Activated gamma-delta T cell treated with Interleukin-2 at 50 U/mL for 16 hours (primary cell): ENCODE results near the gene ARL4A.
"Not testable (repeated sequence)": the region's sequence is repeated elsewhere in the genome, so short reads cannot be mapped to it uniquely, and the experiment has no call there.

Experiments used
- DNase-seq: peaks from one replicate; pipeline ENCODE4 v3.0.0-alpha.2; 2020

The ARL4A gene, protein sequence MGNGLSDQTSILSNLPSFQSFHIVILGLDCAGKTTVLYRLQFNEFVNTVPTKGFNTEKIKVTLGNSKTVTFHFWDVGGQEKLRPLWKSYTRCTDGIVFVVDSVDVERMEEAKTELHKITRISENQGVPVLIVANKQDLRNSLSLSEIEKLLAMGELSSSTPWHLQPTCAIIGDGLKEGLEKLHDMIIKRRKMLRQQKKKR

DNA sequence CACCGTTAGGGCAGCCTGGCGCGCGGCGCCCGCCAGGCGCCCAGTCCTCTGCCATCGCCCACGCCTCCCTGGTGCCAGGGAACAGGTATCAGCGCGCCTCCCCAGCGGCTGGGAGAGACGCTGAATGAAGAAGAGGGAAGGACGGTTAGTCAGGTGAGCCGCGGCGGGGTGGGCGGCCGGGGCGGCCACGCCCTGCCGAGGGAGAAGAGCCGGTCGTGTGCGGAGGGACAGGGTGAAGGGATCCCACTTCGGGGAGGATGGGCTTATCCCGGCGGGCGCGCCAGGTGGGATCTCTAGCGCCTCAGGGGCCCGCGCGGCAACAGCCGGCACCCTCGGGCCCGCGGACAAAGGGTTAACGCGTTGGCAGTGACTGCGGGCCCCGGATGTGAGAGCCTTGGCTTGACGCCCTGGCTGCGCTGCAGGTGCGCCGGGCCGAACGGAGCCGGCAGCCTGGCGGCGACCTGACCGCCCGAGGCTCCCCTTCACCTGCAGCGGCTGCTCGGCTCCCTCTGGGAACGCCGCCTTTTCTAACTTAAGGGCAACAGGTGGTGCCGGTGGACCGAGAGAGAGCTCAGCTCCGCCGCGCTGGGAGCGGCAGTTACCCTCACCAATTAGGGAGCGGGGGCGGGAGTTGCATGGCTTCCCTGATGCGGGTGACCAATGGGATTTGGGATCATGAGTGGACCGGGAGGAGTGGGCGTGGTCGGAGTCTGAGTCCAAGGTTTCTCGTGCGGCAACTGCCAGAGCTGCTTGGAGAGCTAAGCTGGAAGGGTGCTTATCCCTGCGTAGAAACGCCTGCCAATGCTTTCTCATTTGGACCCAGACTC is at the start of gene ARL4A:
Gene ARL4A (plus strand): TSS at position 743 of the 827 bp plus-strand sequence. CDS start 622 bp downstream, outside the sequence.
- DNase-seq: peak; percentile 87

- DNase-seq: no peak
Observed at GRCh38 chr7:12637819-12638592, 49.4 kb upstream of the ARL4A start.

DNA sequence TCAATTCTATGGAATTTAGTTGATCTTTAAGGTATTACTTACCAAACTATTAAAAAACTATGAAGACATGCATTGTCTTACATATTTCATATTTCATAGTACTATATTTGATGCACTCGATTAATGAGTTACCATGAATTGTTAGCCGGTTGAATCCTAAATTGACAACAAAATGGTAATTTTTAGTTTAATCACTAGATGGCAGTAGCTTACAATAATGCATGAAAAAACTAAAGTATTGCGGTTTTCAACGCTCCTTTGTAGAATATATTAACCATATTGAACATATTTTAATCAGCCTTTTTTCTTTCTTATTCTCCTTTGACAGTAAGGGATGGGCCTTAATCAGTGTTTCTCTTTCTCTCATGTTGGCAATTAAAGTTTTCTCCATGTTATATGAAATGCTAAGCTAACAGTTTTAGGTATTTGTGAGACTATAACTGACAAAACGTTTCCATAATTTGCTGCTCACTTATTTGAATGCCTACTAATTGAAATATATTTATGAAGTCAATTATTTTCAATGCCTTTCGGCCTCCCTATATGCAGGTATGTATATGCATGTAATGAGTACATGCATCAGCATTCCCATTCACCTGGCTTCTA is 48.5 kb upstream of the ARL4A start:
- DNase-seq: no peak

DNA sequence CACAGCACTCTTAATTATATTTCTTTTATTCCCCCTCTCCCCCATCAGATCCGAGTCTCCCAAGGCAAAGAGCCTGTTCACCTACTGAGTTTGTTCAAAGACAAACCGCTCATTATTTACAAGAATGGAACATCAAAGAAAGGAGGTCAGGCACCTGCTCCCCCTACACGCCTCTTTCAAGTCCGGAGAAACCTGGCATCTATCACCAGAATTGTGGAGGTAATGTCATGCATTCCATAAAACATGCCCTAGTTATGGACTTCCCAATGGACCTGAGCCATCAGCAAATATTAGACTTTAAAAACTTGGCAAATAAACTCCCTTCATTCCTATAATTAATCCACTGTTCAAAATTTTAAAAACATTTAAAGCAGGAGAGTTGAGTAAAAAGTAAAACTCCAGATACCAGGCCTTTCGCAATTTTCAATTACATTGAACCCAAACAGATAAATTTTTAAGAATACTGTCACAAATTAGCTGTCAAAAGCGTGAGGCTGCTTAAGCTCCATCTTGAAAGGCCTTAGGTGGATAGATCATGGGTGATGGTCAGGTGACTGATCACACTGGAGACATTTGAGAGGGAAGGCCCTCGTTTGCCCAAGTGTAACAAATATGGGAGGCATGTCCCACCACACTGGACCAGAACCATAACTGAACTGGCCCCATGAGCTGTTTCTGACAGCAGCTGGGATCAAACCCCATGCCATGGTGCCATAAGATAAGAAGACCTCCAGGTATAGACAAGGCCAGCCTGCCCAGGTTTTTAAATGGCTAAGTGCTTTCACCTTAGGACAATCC is 46.9 kb upstream of the ARL4A start:
- DNase-seq: no peak

- DNase-seq: no peak
Observed at GRCh38 chr7:12641196-12641595, 46.2 kb upstream of the ARL4A start.

GRCh38 chr7:12642508-12642907 is 44.9 kb upstream of the ARL4A start:
- no peak for DNase-seq

GRCh38 chr7:12643001-12643643 is 44.3 kb upstream of the ARL4A start:
- no peak for DNase-seq

DNA sequence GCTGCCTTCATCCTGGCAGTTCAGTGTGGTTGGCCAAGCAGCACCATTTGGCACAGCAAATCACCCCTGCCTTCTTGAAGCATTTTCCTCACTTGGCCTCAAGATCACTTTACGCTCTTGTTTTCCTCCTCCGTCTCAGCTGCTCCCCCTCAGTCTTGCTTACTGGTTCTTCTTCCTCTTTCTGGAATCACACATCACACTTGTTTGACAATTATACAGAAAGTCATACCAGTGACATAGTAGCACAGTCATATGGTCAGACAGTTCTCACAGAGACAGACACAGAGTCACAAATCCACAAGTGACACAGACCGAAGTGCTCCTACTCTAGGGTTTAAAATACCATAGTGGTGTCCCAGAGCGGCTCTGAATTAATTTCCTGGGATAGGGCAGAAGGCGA is 43.8 kb upstream of the ARL4A start:
- DNase-seq: no peak

GRCh38 chr7:12645212-12645611 is 42.2 kb upstream of the ARL4A start:
- DNase-seq: not testable (repeated sequence)

GRCh38 chr7:12646139-12646538 is 41.3 kb upstream of the ARL4A start:
- DNase-seq: no peak

DNA sequence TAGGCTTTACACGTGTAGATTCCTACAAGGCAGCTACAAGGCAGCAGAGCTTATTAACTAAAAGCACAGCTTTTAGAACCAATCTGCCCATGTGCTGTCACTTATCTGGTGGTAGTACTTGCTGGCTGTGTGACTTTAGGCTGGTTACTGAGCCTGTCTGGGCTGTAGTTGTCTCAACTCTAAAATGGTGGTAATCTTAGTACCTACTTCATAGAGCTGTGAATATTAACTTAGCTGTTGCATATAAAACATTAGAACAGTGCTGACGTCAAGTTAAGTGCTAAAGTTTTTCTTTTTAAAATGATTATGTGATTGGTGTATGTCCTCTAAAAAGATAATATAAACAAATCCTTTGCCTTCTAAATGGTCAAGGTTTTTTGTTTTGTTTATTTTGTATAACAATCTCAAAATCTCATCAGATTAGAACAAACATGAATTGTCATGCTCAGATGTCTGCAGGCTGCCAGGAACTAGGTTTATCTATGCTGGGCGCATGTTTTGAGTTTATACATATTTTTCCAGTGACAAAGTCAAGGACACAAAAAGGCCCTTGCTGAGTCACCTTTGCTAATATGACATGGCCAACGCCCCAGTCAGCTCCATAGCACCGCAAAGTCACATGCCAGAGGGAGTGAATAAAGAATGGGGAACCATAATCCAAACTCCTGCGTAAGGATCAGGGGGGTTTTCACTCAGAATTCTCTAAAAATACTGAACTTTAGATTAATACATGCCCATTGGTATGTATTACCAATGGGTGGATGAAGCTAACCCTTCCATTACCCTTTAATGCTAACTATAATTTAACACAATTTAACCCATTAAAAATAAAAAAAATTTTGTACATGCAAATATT is 39.8 kb upstream of the ARL4A start:
- DNase-seq: no peak

- no peak for DNase-seq
Observed at GRCh38 chr7:12648704-12649261, 38.6 kb upstream of the ARL4A start.

- DNase-seq: no peak
Observed at GRCh38 chr7:12649348-12649747, 38.1 kb upstream of the ARL4A start.

DNA sequence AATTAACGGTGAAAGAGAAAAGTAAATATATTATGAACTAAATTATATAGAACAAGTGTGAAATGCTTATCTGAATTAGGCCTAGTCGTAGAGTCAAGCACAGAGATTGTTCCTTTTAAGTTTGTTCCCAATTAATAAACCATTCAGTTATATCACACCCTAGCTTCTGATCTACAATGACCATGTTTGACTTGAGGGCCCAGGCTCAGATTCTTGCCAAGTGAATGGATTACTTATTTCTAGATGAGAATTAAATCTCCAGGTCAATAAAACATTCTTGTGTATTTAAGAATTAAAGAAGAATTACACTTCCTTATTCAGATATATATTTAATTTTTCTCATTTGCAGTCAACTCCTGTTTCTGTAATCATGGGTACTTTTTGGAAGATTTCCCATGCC is 37.4 kb upstream of the ARL4A start:
- no peak for DNase-seq

- no peak for DNase-seq
Observed at GRCh38 chr7:12653110-12653509, 34.3 kb upstream of the ARL4A start.

- DNase-seq: no peak
Observed at GRCh38 chr7:12653518-12653917, 33.9 kb upstream of the ARL4A start.

GRCh38 chr7:12655161-12655560 is 32.3 kb upstream of the ARL4A start:
- DNase-seq: no peak

GRCh38 chr7:12660423-12660822 is 27.0 kb upstream of the ARL4A start:
- not testable (repeated sequence) for DNase-seq

GRCh38 chr7:12660986-12661385 is 26.4 kb upstream of the ARL4A start:
- not testable (repeated sequence) for DNase-seq

- no peak for DNase-seq
Observed at GRCh38 chr7:12661581-12661980, 25.9 kb upstream of the ARL4A start.
